ENCODE data around the gene BAMBI. TPM values are rescaled to one million over a fixed set of nuclear protein-coding genes. Genes with fewer than 3 reads are reported as not detected.

Gene BAMBI
- total RNA-seq, 4 donors from 2014 or later, result 0.22 to 0.92 (median 0.53) TPM

DNA sequence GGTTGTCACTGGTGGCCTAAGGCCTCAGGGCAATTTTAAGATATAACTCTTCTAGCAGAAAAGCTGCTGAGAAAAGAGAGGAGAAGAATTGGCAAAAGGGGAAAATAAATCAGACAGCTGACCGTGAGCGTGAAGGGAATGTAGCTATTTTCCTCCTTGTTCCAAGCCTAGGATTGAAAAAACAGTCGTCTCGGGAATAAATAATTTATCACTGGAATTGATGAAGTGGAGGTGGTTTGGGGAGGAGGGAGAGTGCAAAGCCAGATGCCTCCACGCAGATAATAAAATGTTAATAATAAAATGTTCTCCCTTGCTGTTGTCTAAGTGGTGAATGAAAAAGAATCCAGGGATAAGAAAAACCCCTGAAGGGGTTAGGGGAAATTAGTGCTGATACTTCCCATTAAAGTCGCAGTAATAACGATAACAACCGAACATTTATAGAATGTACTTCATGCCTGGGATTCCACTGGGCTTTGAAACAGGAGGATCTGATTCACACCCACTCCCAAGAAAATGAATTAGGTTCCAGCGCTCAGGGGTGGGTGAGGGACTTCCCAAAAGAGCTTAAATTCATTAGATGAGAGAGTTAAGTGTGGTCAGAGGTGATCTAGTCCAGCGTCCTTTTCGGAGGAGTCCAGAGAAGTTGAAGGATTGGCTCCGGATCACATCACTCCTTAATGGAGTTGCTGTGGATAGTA is 27.3 kb downstream of the BAMBI start:
- no peak overlapping the region for H3K27ac ChIP-seq
- no peaks in the 10 kb centered on the region for H3K27me3 ChIP-seq
- no peak overlapping the region for H3K4me3 ChIP-seq (replicated peaks in 1 of 3)
- TF ChIP-seq, protein P1, sequence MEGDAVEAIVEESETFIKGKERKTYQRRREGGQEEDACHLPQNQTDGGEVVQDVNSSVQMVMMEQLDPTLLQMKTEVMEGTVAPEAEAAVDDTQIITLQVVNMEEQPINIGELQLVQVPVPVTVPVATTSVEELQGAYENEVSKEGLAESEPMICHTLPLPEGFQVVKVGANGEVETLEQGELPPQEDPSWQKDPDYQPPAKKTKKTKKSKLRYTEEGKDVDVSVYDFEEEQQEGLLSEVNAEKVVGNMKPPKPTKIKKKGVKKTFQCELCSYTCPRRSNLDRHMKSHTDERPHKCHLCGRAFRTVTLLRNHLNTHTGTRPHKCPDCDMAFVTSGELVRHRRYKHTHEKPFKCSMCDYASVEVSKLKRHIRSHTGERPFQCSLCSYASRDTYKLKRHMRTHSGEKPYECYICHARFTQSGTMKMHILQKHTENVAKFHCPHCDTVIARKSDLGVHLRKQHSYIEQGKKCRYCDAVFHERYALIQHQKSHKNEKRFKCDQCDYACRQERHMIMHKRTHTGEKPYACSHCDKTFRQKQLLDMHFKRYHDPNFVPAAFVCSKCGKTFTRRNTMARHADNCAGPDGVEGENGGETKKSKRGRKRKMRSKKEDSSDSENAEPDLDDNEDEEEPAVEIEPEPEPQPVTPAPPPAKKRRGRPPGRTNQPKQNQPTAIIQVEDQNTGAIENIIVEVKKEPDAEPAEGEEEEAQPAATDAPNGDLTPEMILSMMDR (IDR thresholded peaks at IDR 0.05), result no peak
- no peak for TF ChIP-seq POLR2A (IDR thresholded peaks at IDR 0.05)
- DNase-seq, result no peak
- 66 to 80% methylated on average over 12 of the region's 12 CpGs for WGBS, 2 donors
- H3K4me1 ChIP-seq, result no peaks in the 10 kb centered on the region
- no peaks in the 10 kb centered on the region for H3K36me3 ChIP-seq
- H3K9me3 ChIP-seq, result no peaks in the 10 kb centered on the region
- intact Hi-C loops (cut with DNase I), result no loop called here

DNA sequence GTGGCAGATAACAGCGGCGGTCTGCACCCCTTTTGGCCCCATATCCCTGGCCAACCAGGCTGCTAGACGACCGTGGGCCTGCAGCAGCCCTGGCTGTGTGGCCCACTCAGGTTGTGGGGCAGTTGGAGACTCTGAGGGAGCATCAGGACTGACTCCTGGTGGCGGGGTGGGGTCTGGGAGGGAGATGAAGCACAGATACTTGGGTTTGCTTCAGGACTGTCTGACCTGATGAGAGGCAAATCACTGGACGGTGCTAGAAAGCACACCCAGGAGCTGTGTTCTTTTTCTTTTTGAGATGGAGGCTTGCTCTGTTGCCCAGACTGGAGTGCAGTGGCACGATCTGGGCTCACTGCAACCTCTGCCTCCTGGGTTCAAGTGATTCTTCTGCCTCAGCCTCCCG is 28.2 kb downstream of the BAMBI start:
- Histone ChIP-seq H3K27me3 (no peaks in the 10 kb centered on the region), H3K36me3 (no peaks in the 10 kb centered on the region), H3K4me1 (no peaks in the 10 kb centered on the region), H3K4me3 (replicated peaks in 1 of 3) (no peak overlapping the region), H3K9me3 (no peaks in the 10 kb centered on the region), H3K27ac (no peak overlapping the region)
- WGBS, 2 donors, result 88 to 90% methylated on average over 8 of the region's 8 CpGs
- TF ChIP-seq, protein P1 (IDR thresholded peaks at IDR 0.05), result no peak
- no peak for TF ChIP-seq POLR2A (IDR thresholded peaks at IDR 0.05)
- intact Hi-C loops (cut with DNase I), result no loop called here
- no peak for DNase-seq

DNA sequence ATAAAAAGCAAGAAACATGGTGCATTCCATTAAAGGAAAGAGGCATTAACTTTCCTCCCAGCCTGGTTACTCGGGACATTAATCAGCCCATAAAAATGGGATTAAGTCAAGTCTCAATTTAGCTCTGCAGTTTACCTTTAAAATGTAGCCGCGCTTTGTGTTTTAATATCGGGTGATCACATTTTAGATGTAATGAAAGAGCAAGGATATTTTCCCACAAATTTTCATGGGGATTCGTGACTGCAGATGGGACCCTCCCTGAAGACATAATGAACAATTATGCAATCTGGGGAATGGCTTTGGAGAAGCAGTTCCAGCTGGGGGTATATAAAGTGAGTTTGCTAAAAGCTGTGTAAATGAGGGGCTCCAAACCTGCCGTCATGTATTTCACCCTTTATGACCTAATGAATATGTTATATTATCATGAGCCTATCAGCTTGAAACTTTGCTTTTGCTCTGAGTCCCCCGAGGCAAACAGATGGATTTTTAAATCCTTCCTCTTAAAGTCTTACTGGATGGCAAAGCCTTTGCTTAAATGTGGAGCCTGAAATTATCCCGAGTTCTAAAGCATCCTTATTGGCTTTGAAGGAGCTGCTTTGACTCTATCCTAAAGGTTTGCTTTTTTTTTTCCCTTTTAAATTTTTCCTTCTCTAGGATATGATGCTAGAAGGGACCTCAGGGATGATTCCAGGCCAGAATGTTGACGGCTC is 31.8 kb downstream of the BAMBI start:
- 73 to 81% methylated on average over 9 of the region's 9 CpGs for WGBS, 2 donors
- no peak for TF ChIP-seq POLR2A (IDR thresholded peaks at IDR 0.05)
- TF ChIP-seq, protein P1 (IDR thresholded peaks at IDR 0.05), result no peak
- intact Hi-C loops (cut with DNase I), result no loop called here
- H3K27me3 ChIP-seq, result no peaks in the 10 kb centered on the region
- H3K4me1 ChIP-seq, result no peaks in the 10 kb centered on the region
- H3K36me3 ChIP-seq, result no peaks in the 10 kb centered on the region
- H3K27ac ChIP-seq, result no peak overlapping the region
- DNase-seq, result no peak
- H3K9me3 ChIP-seq, result no peaks in the 10 kb centered on the region
- H3K4me3 ChIP-seq (replicated peaks in 1 of 3), result no peak overlapping the region

DNA sequence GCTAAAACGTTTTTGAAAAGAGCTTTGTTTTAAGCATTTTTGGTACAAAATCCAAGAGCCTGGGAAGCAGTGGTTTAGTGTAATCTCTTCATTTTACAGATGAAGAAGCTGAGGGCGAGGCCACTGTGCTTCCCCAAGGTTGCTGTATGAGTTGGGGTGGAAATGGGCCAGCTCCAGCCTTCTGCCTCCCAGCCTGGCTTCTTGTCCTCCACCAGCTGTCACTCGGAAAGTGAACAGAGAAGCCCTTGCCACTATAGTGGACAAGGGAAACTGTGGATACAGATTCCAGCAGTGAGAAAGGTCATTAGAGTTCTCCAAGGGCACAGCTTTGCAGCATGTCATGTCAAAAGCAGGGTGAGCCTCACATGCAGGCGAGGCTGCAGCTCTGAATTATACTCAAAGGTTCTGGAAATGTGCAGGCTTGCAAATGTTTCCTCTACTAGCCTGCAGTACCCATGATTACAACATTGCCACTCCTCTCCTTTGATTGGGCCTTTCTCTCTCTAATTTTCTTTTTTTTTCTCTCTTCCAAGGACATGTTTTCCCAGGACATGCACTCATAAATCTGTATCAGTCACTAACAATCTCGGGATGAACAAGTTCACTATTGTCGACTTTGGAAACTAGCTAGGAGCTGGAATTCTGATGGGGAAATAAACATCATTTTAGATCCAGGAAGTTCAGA is 33.0 kb downstream of the BAMBI start:
- Histone ChIP-seq H3K4me1 (no peaks in the 10 kb centered on the region), H3K36me3 (no peaks in the 10 kb centered on the region), H3K27ac (no peak overlapping the region), H3K27me3 (no peaks in the 10 kb centered on the region), H3K4me3 (replicated peaks in 1 of 3) (no peak overlapping the region), H3K9me3 (no peaks in the 10 kb centered on the region)
- no peak for DNase-seq
- intact Hi-C loops (cut with DNase I), result no loop called here
- TF ChIP-seq, protein P1 (IDR thresholded peaks at IDR 0.05), result no peak
- no peak for TF ChIP-seq POLR2A (IDR thresholded peaks at IDR 0.05)
- WGBS, 2 donors, result 78 to 86% methylated on average over 6 of the region's 6 CpGs

DNA sequence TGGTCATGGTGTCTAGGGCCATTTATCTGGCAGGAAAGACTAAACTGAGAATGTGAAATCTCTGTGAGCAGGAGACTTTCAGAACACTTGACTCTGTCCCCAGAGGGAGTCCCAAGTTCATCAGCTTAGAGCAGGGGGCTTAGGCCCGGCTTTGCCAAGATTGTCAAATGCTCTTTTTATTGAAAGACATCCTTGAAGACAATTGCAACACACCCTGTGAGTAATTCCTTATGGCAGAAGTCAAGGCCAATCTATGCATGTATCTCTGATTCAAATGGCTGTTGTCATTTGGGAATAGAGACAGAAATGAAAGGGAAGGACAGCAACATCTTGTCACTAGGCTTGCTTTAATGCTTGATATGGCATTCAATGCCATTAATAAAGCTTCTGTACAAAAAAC is 33.7 kb downstream of the BAMBI start:
- H3K27me3 ChIP-seq, result no peaks in the 10 kb centered on the region
- no peak for TF ChIP-seq POLR2A (IDR thresholded peaks at IDR 0.05)
- TF ChIP-seq, protein P1 (IDR thresholded peaks at IDR 0.05), result no peak
- no peak overlapping the region for H3K27ac ChIP-seq
- no peaks in the 10 kb centered on the region for H3K36me3 ChIP-seq
- intact Hi-C loops (cut with DNase I), result no loop called here
- no peaks in the 10 kb centered on the region for H3K4me1 ChIP-seq
- no peak for DNase-seq
- 96 to 100% methylated on average over 1 of the region's 1 CpG for WGBS, 2 donors
- no peaks in the 10 kb centered on the region for H3K9me3 ChIP-seq
- H3K4me3 ChIP-seq (replicated peaks in 1 of 3), result no peak overlapping the region
